Upper lobe of left lung (tissue), 4 donors: ENCODE measurements around the gene ADGRG3.

Experiments used
- POLR2A ChIP-seq, 4 donors: fragments of 450-650 bp; IDR thresholded peaks; one replicate each; pipeline ENCODE4 v1.5.1; 2016 to 2017; ENCODE audit warnings: antibody characterized with exemption in 4 of 4, mild to moderate bottlenecking in 2 of 4
- POLR2AphosphoS5 ChIP-seq, 2 donors: sonication (generic); formaldehyde crosslinking; IDR thresholded peaks; one replicate each; pipeline ENCODE4 v1.5.1; 2017; ENCODE audit warnings: antibody characterized with exemption in 2 of 2
- TF ChIP-seq, protein P1 (sequence below), 6 experiments: fragments of 450-650 bp in 4 of 6; fragments of 200-600 bp in 2 of 6; sonication (generic) in 2 of 6; IDR thresholded peaks; one replicate each; pipeline ENCODE4 v1.5.1; 2016 to 2019; ENCODE audit warnings: antibody characterized with exemption in 6 of 6

DNA sequence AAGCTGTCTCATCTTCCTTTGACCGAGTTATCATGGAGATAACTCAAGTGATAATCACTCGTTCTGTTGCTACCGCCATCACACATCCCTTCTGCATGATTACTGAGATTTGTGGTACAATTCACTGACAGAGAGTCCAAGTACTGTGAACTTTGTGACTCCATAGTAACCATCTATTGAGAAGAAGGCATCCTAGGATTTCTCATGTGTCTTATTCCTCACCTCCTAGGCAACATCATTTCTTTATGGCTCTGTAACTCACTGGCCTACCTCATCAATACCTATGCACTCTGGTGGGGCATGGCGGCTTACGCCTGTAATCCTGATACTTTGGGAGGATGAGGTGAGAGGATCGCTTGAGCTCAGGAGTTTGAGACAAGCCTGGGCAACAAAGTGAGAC is 45.9 kb downstream of the ADGRG3 start:
- TF ChIP-seq, protein P1, sequence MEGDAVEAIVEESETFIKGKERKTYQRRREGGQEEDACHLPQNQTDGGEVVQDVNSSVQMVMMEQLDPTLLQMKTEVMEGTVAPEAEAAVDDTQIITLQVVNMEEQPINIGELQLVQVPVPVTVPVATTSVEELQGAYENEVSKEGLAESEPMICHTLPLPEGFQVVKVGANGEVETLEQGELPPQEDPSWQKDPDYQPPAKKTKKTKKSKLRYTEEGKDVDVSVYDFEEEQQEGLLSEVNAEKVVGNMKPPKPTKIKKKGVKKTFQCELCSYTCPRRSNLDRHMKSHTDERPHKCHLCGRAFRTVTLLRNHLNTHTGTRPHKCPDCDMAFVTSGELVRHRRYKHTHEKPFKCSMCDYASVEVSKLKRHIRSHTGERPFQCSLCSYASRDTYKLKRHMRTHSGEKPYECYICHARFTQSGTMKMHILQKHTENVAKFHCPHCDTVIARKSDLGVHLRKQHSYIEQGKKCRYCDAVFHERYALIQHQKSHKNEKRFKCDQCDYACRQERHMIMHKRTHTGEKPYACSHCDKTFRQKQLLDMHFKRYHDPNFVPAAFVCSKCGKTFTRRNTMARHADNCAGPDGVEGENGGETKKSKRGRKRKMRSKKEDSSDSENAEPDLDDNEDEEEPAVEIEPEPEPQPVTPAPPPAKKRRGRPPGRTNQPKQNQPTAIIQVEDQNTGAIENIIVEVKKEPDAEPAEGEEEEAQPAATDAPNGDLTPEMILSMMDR (IDR thresholded peaks at IDR 0.05): no peak
- TF ChIP-seq POLR2AphosphoS5 (IDR thresholded peaks at IDR 0.05): no peak
- TF ChIP-seq POLR2A (IDR thresholded peaks at IDR 0.05): no peak
